ENCODE data around the gene RXRA.

The RXRA gene

GRCh38 chr9:134463280-134463679 lies 137.0 kb downstream of the RXRA start:
- POLR2A ChIA-PET: no interaction called here

GRCh38 chr9:134466869-134467616 lies 140.8 kb downstream of the RXRA start:
- no peak for TF ChIP-seq ARNT (IDR thresholded peaks at IDR 0.05)
- no peak for TF ChIP-seq TARDBP (IDR thresholded peaks at IDR 0.05)
- TF ChIP-seq HDGF (IDR thresholded peaks at IDR 0.05; ENCODE audit: borderline replicate concordance): no peak
- no peak for TF ChIP-seq NFRKB (IDR thresholded peaks at IDR 0.05)
- no peak for TF ChIP-seq L3MBTL2 (conservative IDR thresholded peaks at IDR 0.05)
- no peak for TF ChIP-seq FOXK2 (IDR thresholded peaks at IDR 0.05)
- TF ChIP-seq ZNF384 (IDR thresholded peaks at IDR 0.05): no peak
- TF ChIP-seq FOXM1 (IDR thresholded peaks at IDR 0.05; ENCODE audit: borderline replicate concordance): no peak
- no peak for TF ChIP-seq PKNOX1 (IDR thresholded peaks at IDR 0.05)
- no peak for TF ChIP-seq CTBP1 (IDR thresholded peaks at IDR 0.05; ENCODE audit: borderline replicate concordance)
- TF ChIP-seq ELF4 (IDR thresholded peaks at IDR 0.05): no peak
- DNase-seq (ENCODE audit: extremely low spot score): no peak
- ChIA-PET CTCF (no interaction called here), POLR2A (no interaction called here)

More at GRCh38 chr9:134463280-134463679, 137.0 kb downstream of the RXRA start:
- CTCF ChIA-PET: no interaction called here
- TF ChIP-seq LEF1 (IDR thresholded peaks at IDR 0.05; ENCODE audit: borderline replicate concordance): no peak
- TF ChIP-seq ELF4 (IDR thresholded peaks at IDR 0.05): no peak
- no peak for TF ChIP-seq FOXM1 (IDR thresholded peaks at IDR 0.05; ENCODE audit: borderline replicate concordance)
- TF ChIP-seq PKNOX1 (IDR thresholded peaks at IDR 0.05): no peak
- TF ChIP-seq FOXK2 (IDR thresholded peaks at IDR 0.05): no peak
- no peak for TF ChIP-seq ZNF384 (IDR thresholded peaks at IDR 0.05)
- no peak for TF ChIP-seq HDGF (IDR thresholded peaks at IDR 0.05; ENCODE audit: borderline replicate concordance)
- TF ChIP-seq SP1 (IDR thresholded peaks at IDR 0.05): no peak
- TF ChIP-seq CTBP1 (IDR thresholded peaks at IDR 0.05; ENCODE audit: borderline replicate concordance): no peak
- no peak for TF ChIP-seq TARDBP (IDR thresholded peaks at IDR 0.05)
- no peak for TF ChIP-seq BHLHE40 (IDR thresholded peaks at IDR 0.05; ENCODE audit: borderline replicate concordance)
- no peak for TF ChIP-seq FOXA1 (IDR thresholded peaks at IDR 0.05)
- no peak for TF ChIP-seq ARNT (IDR thresholded peaks at IDR 0.05)
- TF ChIP-seq NFRKB (IDR thresholded peaks at IDR 0.05): no peak
- TF ChIP-seq L3MBTL2 (conservative IDR thresholded peaks at IDR 0.05): no peak
- no peak for TF ChIP-seq SUZ12 (IDR thresholded peaks at IDR 0.05)
- DNase-seq (ENCODE audit: extremely low spot score): no peak

GRCh38 chr9:134468358-134468757 lies 142.1 kb downstream of the RXRA start:
- TF ChIP-seq ARNT (IDR thresholded peaks at IDR 0.05) (no peak), HDGF (IDR thresholded peaks at IDR 0.05; ENCODE audit: borderline replicate concordance) (no peak)
- CTCF ChIA-PET: no interaction called here
- POLR2A ChIA-PET: no interaction called here
- DNase-seq (ENCODE audit: extremely low spot score): no peak

- ChIA-PET POLR2A (no interaction called here), CTCF (no interaction called here)
- DNase-seq (ENCODE audit: extremely low spot score): no peak
- TF ChIP-seq L3MBTL2 (conservative IDR thresholded peaks at IDR 0.05): no peak
- no peak for TF ChIP-seq ZNF384 (IDR thresholded peaks at IDR 0.05)
- TF ChIP-seq HDGF (IDR thresholded peaks at IDR 0.05; ENCODE audit: borderline replicate concordance): no peak
- TF ChIP-seq PKNOX1 (IDR thresholded peaks at IDR 0.05): no peak
- no peak for TF ChIP-seq FOXM1 (IDR thresholded peaks at IDR 0.05; ENCODE audit: borderline replicate concordance)
- no peak for TF ChIP-seq ARNT (IDR thresholded peaks at IDR 0.05)
- TF ChIP-seq LEF1 (IDR thresholded peaks at IDR 0.05; ENCODE audit: borderline replicate concordance): no peak
- TF ChIP-seq BHLHE40 (IDR thresholded peaks at IDR 0.05; ENCODE audit: borderline replicate concordance): no peak
- TF ChIP-seq TARDBP (IDR thresholded peaks at IDR 0.05): no peak
- no peak for TF ChIP-seq CTBP1 (IDR thresholded peaks at IDR 0.05; ENCODE audit: borderline replicate concordance)
- TF ChIP-seq ELF4 (IDR thresholded peaks at IDR 0.05): no peak
- TF ChIP-seq FOXA1 (IDR thresholded peaks at IDR 0.05): no peak
- TF ChIP-seq SUZ12 (IDR thresholded peaks at IDR 0.05): no peak
- no peak for TF ChIP-seq SP1 (IDR thresholded peaks at IDR 0.05)
- TF ChIP-seq NFRKB (IDR thresholded peaks at IDR 0.05): no peak
- TF ChIP-seq FOXK2 (IDR thresholded peaks at IDR 0.05): no peak
Measured at GRCh38 chr9:134469041-134469875, 143.0 kb downstream of the RXRA start.

- POLR2A ChIA-PET: no interaction called here
- no peak for TF ChIP-seq SP1 (IDR thresholded peaks at IDR 0.05)
- DNase-seq (ENCODE audit: extremely low spot score): no peak
- CTCF ChIA-PET: no interaction called here
Measured at GRCh38 chr9:134472256-134472655, 146.0 kb downstream of the RXRA start.
